T-cell (primary cell): ENCODE results near the gene PRODH2. TPM values are rescaled to one million over a fixed set of nuclear protein-coding genes. Genes with fewer than 3 reads are reported as not detected.

Experiments used
- ATAC-seq, 4 experiments: fragments of 200-7000 bp in 3 of 4; fragments of 150-1000 bp in 1 of 4; cut with Tn5 transposase; replicated peaks in 1 of 4; 1 replicate in 3 of 4; 2 replicates in 1 of 4; pipeline ENCODE4 v1.10.0; 2021; ENCODE audit warnings: moderate library complexity in 3 of 4, mild to moderate bottlenecking in 2 of 4, moderate number of reproducible peaks in 1 of 4
- CTCF ChIA-PET, 2 donors: fragments of 300-600 bp; sonication (Branson Sonifier 250); formaldehyde crosslinking; loops; one replicate each; lab custom pipeline; 2022; ENCODE audit warnings: antibody characterized with exemption in 2 of 2; lab: Charles Lee
- POLR2A ChIA-PET, 2 donors: fragments of 300-600 bp; sonication (Branson Sonifier 250); formaldehyde crosslinking; loops; one replicate each; lab custom pipeline; 2022; ENCODE audit warnings: antibody characterized with exemption in 2 of 2; lab: Charles Lee
- DNase-seq, 35 experiments: peaks; one replicate each; pipeline versions ENCODE4 v3.0.0 to v3.0.0-alpha.2; 2013 to 2023
- H3K27ac ChIP-seq: one replicate; pipeline ENCODE4 v1.5.1; 2013; ENCODE audit warnings: low read length
- H3K27me3 ChIP-seq, 2 experiments: replicated peaks in 1 of 2; 1 replicate in 1 of 2; 2 replicates in 1 of 2; pipeline versions ENCODE4 v1.6.1 to v1.7.0; 2013; ENCODE audit warnings: low read length in 1 of 2, mixed read lengths in 1 of 2; ENCODE audit not compliant: control insufficient read depth in 2 of 2, insufficient read depth in 2 of 2; ENCODE audit errors: extremely low read depth in 1 of 2
- H3K36me3 ChIP-seq, 2 donors: 1 replicate in 1 of 2; 2 replicates in 1 of 2; pipeline versions ENCODE4 v1.6.1 to v1.7.0; 2013; ENCODE audit warnings: low read length in 1 of 2; ENCODE audit not compliant: control insufficient read depth in 2 of 2, insufficient read depth in 1 of 2; ENCODE audit errors: extremely low read depth in 1 of 2
- H3K4me1 ChIP-seq, 2 experiments: 1 replicate in 1 of 2; 2 replicates in 1 of 2; pipeline versions ENCODE4 v1.6.1 to v1.7.0; 2013; ENCODE audit warnings: low read length in 2 of 2, mixed read lengths in 1 of 2; ENCODE audit not compliant: insufficient read depth in 2 of 2, control insufficient read depth in 1 of 2; ENCODE audit errors: extremely low read depth in 1 of 2
- H3K4me3 ChIP-seq, 2 donors: 1 replicate in 1 of 2; 2 replicates in 1 of 2; pipeline versions ENCODE4 v1.5.1 to v1.7.0; 2013; ENCODE audit warnings: mild to moderate bottlenecking in 2 of 2, low read length in 1 of 2, moderate library complexity in 1 of 2; ENCODE audit not compliant: control insufficient read depth in 1 of 2; ENCODE audit errors: extremely low read depth in 1 of 2
- H3K9me3 ChIP-seq: 2 replicates; pipeline ENCODE4 v1.7.0; 2013
- H3K27ac Mint-ChIP-seq, 2 donors: one replicate each; pipeline ENCODE4 v1.8.0; 2020 to 2021; ENCODE audit warnings: mild to moderate bottlenecking in 2 of 2, mixed read lengths in 2 of 2
- H3K27me3 Mint-ChIP-seq, 2 donors: one replicate each; pipeline ENCODE4 v1.8.0; 2021 to 2022; ENCODE audit warnings: mixed read lengths in 2 of 2
- H3K36me3 Mint-ChIP-seq: one replicate; pipeline ENCODE4 v1.8.0; 2021; ENCODE audit warnings: mixed read lengths
- H3K4me1 Mint-ChIP-seq, 3 donors: one replicate each; pipeline ENCODE4 v1.8.0; 2020 to 2022; ENCODE audit warnings: mixed read lengths in 3 of 3, mild to moderate bottlenecking in 1 of 3
- H3K4me3 Mint-ChIP-seq, 3 donors: one replicate each; pipeline ENCODE4 v1.8.0; 2020 to 2022; ENCODE audit warnings: mild to moderate bottlenecking in 3 of 3, mixed read lengths in 3 of 3, moderate library complexity in 3 of 3
- H3K9me3 Mint-ChIP-seq, 3 donors: one replicate each; pipeline ENCODE4 v1.8.0; 2020 to 2022; ENCODE audit warnings: mixed read lengths in 3 of 3
- WGBS: methylation state at CpG from one replicate; pipeline ENCODE4 v1.1.5; 2013; ENCODE audit warnings: missing lambda C conversion rate; ENCODE audit not compliant: insufficient coverage; 5-methylcytosine and 5-hydroxymethylcytosine counted together
- total RNA-seq, 35 experiments: library from RNA in 6 of 35; stranded (reverse) in 6 of 35; fragments of 120-200 nt in 1 of 35; gene quantifications; one replicate each; pipeline versions ENCODE4 v1.2.1 to v1.2.4 and lab custom pipeline; 2013 to 2026

Gene PRODH2
- total RNA-seq, 5 donors from 2014 or later (not counting 1 experiment from before 2014, with no cell fraction given), result not detected

GRCh38 chr19:35777961-35778360 is 34.7 kb downstream of the PRODH2 start:
- H3K27me3 ChIP-seq, result no peaks in the 10 kb centered on the region
- CTCF ChIA-PET, result no interaction called here
- no peak overlapping the region for H3K4me3 ChIP-seq
- H3K27me3 Mint-ChIP-seq, result no peaks in the 10 kb centered on the region
- no peak for ATAC-seq
- peaks cover 4 to 19% of the 10 kb centered on the region in 2 experiments for H3K4me1 ChIP-seq
- WGBS, result 83% methylated on average over 7 of the region's 7 CpGs
- H3K27ac ChIP-seq, result no peak overlapping the region
- peaks cover 0 to 3% of the 10 kb centered on the region in 2 donors for H3K36me3 ChIP-seq
- peaks cover 6 to 20% (median 20%) of the 10 kb centered on the region in 3 donors for H3K4me1 Mint-ChIP-seq
- peaks cover 10% of the 10 kb centered on the region for H3K36me3 Mint-ChIP-seq
- no peak for DNase-seq
- no peaks in the 10 kb centered on the region for H3K9me3 ChIP-seq
- peak overlapping the region in 2 of 3 donors; percentile 8 to 43 for H3K4me3 Mint-ChIP-seq
- H3K9me3 Mint-ChIP-seq, result no peaks in the 10 kb centered on the region
- no peak overlapping the region for H3K27ac Mint-ChIP-seq
- POLR2A ChIA-PET, result interaction anchor here in 1 of 2 donors (0.6 kb wide), 1 partner anchor 15 kb away, joined by 4 read pairs; no protein-coding TSS in a partner anchor

GRCh38 chr19:35777086-35777841 is 35.4 kb downstream of the PRODH2 start:
- Mint-ChIP-seq H3K27ac (peak overlapping the region in 1 of 2 donors; percentile 45), H3K36me3 (peaks cover 10% of the 10 kb centered on the region), H3K9me3 (no peaks in the 10 kb centered on the region), H3K4me1 (peaks cover 6 to 20% (median 20%) of the 10 kb centered on the region in 3 donors), H3K4me3 (peak overlapping the region; percentile 62 to 88 (median 72)), H3K27me3 (no peaks in the 10 kb centered on the region)
- Histone ChIP-seq H3K27me3 (no peaks in the 10 kb centered on the region), H3K4me3 (no peak overlapping the region), H3K27ac (no peak overlapping the region), H3K4me1 (peaks cover 4 to 19% of the 10 kb centered on the region in 2 experiments), H3K36me3 (peaks cover 0 to 3% of the 10 kb centered on the region in 2 donors), H3K9me3 (no peaks in the 10 kb centered on the region)
- 90% methylated on average over 18 of the region's 19 CpGs for WGBS
- POLR2A ChIA-PET, result interaction anchor here in 1 of 2 donors (0.6 kb wide), 1 partner anchor 14 kb away, joined by 4 read pairs; no protein-coding TSS in a partner anchor
- CTCF ChIA-PET, result no interaction called here
- DNase-seq (no peak), ATAC-seq (no peak)

DNA sequence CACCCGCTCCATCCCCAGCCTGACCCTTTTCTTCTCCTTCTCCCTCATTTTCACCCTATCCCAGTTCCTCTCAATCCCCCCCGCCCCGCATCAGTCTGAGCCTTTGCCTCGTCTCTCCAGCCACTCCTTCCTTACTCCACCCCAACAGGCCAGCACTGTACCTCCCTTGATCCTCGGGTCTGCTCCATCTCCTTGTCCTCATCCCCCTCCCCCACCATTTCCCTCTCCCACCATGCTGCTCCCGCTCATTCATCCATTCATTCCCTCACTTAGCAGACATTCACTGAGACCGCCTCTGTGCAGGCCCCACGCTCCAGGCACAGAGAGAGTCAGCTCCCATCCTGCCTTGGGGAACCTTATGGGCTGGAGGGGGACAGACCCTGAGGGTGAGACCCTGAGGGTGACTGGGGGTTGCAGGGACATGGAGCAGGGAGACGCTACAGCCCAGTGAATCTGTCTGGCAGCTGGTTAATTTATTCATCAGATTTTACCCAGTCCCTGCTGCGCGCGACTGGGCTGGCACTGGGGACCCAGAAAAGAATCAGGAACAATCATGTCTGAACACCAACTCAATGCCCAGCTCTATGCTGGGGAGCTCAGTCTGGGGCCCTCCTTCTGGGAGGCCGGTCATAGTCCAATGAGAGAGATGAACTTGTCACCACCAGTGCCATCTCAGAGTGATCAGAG is 36.4 kb downstream of the PRODH2 start:
- peaks cover 6% of the 10 kb centered on the region for H3K36me3 Mint-ChIP-seq
- Histone ChIP-seq H3K36me3 (peaks cover 0 to 3% of the 10 kb centered on the region in 2 donors), H3K27ac (no peak overlapping the region), H3K4me3 (peak overlapping the region in 1 of 2 donors; percentile 62), H3K27me3 (no peaks in the 10 kb centered on the region), H3K9me3 (no peaks in the 10 kb centered on the region), H3K4me1 (peaks cover 4 to 19% of the 10 kb centered on the region in 2 experiments)
- peaks cover 6 to 20% (median 20%) of the 10 kb centered on the region in 3 donors for H3K4me1 Mint-ChIP-seq
- POLR2A ChIA-PET, result no interaction called here
- WGBS, result 73% methylated on average over 11 of the region's 13 CpGs
- no peaks in the 10 kb centered on the region for H3K9me3 Mint-ChIP-seq
- DNase-seq, result no peak
- peak overlapping the region; percentile 62 to 88 (median 72) for H3K4me3 Mint-ChIP-seq
- no peak overlapping the region for H3K27ac Mint-ChIP-seq
- CTCF ChIA-PET, result no interaction called here
- ATAC-seq, result no peak
- no peaks in the 10 kb centered on the region for H3K27me3 Mint-ChIP-seq

DNA sequence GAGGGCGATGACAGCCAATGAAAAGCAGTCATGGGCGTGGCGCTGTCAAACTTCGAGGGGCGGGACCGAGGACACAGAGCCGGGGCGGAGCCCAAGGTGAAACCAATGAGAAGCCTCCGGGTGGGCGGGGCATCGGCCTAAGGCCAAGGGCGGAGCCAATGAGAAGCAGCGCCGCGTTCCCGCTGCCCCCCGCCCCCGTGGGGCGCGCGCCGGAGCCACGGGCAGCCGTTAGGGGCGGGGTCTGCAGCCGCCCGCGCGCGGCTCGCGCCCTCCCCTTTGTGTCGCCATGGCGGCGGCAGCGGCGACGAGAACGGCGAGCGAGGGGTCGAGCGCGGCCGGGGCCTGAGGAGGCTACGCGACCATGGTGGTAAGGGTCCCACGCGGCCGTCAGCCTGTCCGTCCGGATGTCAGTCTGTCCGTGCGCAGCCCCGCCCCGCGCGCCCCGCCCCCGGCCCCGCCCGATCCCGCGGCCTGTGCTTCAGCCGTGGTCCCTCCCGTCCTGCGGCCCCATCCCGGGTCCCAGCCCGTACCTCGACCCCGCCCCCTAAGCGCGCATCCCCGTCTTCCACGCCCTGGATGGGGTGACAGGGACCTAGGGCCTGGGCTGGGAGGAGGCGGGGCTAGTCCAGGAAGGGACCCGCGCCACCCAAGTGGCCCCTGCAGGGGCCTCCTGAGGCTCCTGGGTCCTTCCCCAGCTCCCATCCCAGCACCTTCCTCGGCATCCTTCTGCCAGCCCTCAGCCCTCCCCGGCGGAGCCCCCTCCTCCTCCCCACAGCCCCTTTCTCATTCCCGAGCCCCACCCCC is 37.1 kb downstream of the PRODH2 start, which contains the start of gene ARHGAP33:
Gene ARHGAP33, plus strand, starts transcription at position 267 of the 804 bp plus-strand sequence. Its CDS starts 95 bp downstream, at position 362.
- H3K9me3 ChIP-seq, result no peaks in the 10 kb centered on the region
- H3K9me3 Mint-ChIP-seq, result no peaks in the 10 kb centered on the region
- H3K4me3 ChIP-seq, result peak within 1 kb of the TSS in 1 of 2 donors; percentile 62
- no peak within 1 kb of the TSS for H3K27ac ChIP-seq
- peaks cover 4 to 19% of the 10 kb centered on the region in 2 experiments for H3K4me1 ChIP-seq
- CTCF ChIA-PET, result no interaction called here
- peak within 1 kb of the TSS in 1 of 2 donors; percentile 64 for H3K27ac Mint-ChIP-seq
- H3K27me3 ChIP-seq, result no peaks in the 10 kb centered on the region
- no peaks in the 10 kb centered on the region for H3K27me3 Mint-ChIP-seq
- peaks cover 6 to 20% (median 20%) of the 10 kb centered on the region in 3 donors for H3K4me1 Mint-ChIP-seq
- POLR2A ChIA-PET, result no interaction called here
- peak within 1 kb of the TSS; percentile 78 to 88 (median 80) for H3K4me3 Mint-ChIP-seq
- H3K36me3 Mint-ChIP-seq, result peaks cover 4% of the 10 kb centered on the region
- ATAC-seq (peak; percentile 96 to 99 (median 98)), DNase-seq (peak; percentile 94 to 100 (median 98))
- peaks cover 0 to 3% of the 10 kb centered on the region in 2 donors for H3K36me3 ChIP-seq
- under 1% methylated on average over 68 of the region's 82 CpGs for WGBS

DNA sequence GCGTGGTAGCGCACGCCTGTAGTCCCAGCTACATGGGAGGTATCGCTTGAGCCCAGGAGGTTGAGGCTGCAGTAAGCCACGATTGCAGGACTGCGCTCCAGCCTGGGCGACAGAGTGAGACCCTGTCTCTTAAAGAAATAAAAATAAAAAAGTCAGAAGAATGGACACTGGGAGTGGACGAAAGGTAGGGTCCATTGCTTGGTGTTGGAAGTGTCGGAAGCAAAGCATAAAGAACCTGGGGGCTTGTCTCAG is 37.7 kb downstream of the PRODH2 start:
- Mint-ChIP-seq H3K27me3 (no peaks in the 10 kb centered on the region), H3K4me1 (peaks cover 6 to 20% (median 20%) of the 10 kb centered on the region in 3 donors), H3K27ac (no peak overlapping the region), H3K9me3 (no peaks in the 10 kb centered on the region), H3K4me3 (peak overlapping the region; percentile 78 to 88 (median 80)), H3K36me3 (peaks cover 4% of the 10 kb centered on the region)
- POLR2A ChIA-PET, result no interaction called here
- peak overlapping the region in 1 of 2 donors; percentile 62 for H3K4me3 ChIP-seq
- CTCF ChIA-PET, result no interaction called here
- H3K9me3 ChIP-seq, result no peaks in the 10 kb centered on the region
- peaks cover 0 to 1% of the 10 kb centered on the region in 2 donors for H3K36me3 ChIP-seq
- H3K27ac ChIP-seq, result no peak overlapping the region
- DNase-seq (no peak), ATAC-seq (peak in 1 of 4 experiments; percentile 19)
- H3K4me1 ChIP-seq, result peaks cover 4 to 19% of the 10 kb centered on the region in 2 experiments
- no peaks in the 10 kb centered on the region for H3K27me3 ChIP-seq
- 20% methylated on average over 7 of the region's 9 CpGs for WGBS
